Adipose tissue (tissue), 3 donors: ENCODE measurements around the gene GPANK1. TPM values are rescaled to one million over a fixed set of nuclear protein-coding genes. Genes with fewer than 3 reads are reported as not detected.

Source experiments
- H3K27ac ChIP-seq: one replicate; pipeline ENCODE4 v1.5.1; 2013; ENCODE audit warnings: low read depth, low read length
- WGBS, 3 donors: extraction: QIAGEN DNeasy Blood & Tissue Kit; methylation state at CpG; one replicate each; pipeline ENCODE4 v1.1.7; 2013; 5-methylcytosine and 5-hydroxymethylcytosine counted together
- polyA plus RNA-seq, 3 donors: library from polyadenylated mRNA; stranded (reverse); fragments of 200-250 nt; gene quantifications; one replicate each; pipeline ENCODE4 v1.2.3, GENCODE V29; 2013
- donor health status: healthy with polysubstance abuse.
- donor health status: Bipolar disorder and iron deficiency.
- donor health status: healthy.

GPANK1 gene
- polyA plus RNA-seq, 3 donors: 9.7 to 16.6 (median 14.0) TPM

DNA sequence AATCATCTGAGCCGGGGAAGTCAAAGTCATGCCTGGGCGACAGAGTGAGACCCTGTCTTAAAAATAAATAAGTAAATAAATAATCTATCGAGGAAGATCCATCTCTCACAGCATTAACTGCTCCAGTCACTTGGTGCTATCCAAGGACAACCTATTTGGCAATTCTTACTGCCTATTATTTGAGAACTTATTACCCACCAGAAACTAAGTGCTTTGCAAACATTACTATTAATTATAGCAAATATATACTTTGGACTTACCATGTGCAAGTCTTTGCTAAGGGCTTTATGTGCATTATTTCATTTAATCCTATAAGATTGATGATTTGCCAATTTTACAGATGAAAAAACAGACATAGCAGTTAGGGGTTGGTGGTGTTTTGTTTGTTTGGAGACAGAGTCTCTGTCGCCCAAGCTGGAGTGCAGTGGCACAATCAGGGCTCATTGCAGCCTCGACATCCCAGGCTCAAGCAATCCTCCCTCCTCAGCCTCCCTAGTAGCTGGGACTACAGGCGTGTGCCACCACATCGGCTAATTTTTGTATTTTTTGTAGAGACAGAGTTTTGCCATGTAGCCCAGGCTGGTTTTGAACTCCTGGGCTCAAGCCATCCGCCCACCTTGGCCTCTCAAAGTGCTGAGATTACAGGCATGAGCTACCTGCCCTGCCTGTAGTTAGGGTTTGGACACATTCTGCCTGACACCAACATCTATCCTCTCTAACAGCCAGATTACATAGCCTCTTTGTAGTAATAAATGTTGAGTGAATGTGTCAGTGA, 10.0 kb downstream of the GPANK1 start:
- 92 to 96% (median 93%) methylated on average over 8 of the region's 8 CpGs for WGBS, 3 donors
- no peak overlapping the region for H3K27ac ChIP-seq

DNA sequence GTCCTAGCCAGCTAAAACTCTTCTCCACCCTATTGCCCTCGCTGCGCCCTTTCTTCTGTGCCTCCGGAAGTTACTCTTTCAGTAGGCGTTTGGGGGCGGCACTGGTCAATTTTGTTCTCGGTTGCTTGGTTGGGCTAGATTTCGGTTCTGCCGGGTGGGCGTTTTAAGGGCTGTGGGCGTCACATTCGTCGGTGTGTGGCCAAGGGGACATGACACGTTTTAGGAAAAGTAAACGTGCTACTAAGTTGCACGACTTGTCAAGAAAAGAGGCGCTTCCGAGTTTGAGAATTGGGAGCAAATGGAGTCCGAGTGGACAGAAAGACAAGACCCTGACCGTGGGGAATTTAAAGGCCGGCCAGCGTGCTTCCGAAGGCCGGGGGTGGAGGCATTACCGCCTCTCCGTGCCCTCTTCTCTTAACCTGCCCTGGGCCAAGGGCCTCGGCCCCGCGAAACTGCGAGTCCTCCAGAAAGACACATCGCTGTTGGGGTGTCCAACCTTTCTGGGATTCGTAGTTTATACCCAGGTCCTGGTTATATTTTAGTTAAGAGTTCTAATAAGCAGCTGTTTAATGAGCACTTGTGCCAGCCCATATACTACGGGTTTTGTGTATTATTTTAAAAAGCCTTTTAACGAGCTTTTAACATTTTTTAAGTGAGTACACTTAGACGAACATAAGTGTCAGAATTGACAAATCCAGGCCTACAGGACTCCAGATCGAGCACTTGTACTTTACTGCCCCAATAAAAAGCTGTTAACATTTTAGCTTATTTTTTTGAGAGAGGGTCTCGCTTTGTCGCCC, 11.7 kb downstream of the GPANK1 start:
- H3K27ac ChIP-seq: peak overlapping the region; percentile 59
- 8 to 9% (median 8%) methylated on average over 35 to 37 of the region's 37 CpGs for WGBS, 3 donors

DNA sequence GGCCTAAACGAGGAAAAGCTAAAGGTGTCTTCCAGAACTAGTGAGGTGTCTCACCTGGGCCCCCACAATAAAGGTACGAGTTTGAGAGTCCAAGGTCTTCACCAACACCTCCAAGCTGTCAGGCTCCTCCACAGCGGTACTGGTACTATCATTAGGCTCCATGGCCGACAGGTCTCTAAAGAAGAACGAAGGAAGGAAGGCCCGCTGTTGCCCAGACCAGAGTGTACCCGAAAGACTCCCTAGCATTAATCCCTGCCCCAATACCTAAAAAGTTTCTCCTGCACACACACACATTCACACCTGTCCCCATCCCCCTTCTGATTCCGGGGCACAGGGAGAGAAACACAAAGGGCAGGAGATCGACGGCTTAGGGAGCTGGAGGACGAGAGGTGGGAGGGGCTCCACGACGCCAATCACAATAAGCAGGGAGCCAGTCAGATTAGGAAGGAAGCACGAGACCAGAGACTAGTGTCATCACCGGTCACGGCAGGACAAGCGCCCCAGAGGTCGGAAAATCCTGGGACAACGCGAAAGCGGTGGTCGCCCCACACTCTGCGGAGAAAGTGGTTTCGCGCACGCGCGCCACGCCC, 13.1 kb downstream of the GPANK1 start:
- 2 to 3% (median 3%) methylated on average over 29 of the region's 29 CpGs for WGBS, 3 donors
- H3K27ac ChIP-seq: peak overlapping the region; percentile 86

DNA sequence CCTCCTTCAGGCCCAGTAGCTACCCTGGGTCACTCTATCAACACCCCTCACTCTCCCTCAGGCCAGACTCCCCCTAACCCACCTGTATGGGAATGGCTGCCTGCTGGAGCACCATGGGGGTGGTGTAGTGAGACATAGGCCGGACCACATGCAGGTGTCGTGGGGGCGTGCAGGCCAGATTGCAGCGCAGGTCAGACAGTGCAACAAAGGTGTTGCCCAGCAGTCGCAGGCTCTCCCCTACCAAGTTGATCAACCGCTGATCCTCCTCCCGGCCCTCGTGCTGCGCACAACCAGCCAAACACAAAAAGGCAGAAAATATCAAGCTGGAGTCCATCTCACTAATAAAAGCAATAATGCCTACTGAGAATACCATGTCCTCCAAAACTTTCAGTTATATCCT, 19.5 kb downstream of the GPANK1 start:
- H3K27ac ChIP-seq: no peak overlapping the region
- WGBS, 3 donors: 93 to 95% (median 95%) methylated on average over 9 of the region's 9 CpGs

DNA sequence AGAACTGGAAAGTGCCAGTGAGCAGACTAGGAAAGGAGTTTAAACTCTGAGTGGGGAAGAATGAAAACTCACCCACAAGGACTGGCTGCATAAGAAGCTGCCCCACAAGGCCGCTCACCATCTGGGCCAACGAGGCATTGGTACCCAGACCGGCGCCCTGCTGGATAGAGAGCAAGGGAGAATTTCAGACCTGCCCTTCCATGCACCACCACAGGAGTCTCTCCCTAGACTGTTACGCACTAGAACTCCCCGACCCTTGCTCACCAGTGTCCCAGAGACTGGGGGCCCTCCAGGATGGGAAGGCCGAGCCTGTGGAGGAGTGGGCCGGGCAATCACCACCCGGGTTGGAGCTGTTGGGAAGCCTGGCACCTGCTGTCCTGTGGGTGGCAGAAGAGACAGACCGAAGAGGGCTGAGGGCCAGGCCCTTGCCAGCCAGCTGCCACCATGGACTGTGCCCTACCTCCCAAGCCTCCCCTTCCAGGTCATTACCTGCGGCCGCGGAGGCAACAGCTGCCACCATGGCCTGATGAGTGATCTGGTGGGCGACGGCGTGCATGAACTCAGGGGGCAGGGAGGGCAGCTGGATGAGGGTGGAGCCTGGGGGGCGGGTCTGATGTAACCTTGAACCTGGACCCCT, 20.9 kb downstream of the GPANK1 start:
- no peak overlapping the region for H3K27ac ChIP-seq
- WGBS, 3 donors: 89 to 94% (median 91%) methylated on average over 17 of the region's 17 CpGs

DNA sequence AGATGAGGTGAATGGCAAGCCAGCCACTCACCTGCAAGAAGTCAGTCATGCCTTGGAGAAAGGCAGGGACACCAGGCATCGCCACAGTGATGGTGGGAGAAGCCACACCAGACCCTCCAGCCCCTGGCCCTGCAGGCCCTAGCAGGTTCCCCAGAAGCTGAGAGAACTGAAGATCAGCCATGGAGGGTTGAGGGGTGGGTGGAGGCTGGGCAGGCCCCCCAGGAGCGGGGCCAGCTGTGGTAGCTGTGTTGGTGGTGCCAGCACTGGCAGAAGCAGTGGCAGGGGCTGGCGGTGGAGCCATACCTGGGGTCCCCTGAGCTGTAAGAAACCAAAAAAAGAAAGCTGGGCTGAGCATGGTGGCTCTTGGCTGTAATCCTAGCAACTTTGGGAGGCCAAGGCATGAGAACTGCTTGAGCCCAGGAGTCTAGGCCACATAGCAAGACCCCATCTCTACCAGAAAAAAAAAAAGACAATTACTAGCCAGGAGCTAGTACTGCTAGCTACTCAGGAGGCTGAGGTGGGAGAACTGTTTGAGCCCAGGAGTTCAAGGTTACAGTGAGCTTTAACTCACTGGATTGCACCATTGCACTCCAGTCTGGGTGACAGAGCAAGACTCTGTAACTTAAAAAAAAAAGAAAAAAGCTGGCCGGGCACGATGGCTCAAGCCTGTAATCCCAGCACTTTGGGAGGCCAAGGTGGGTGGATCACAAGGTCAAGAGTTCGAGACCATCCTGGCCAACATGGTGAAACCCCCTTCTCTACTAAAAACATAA, 21.8 kb downstream of the GPANK1 start:
- WGBS, 3 donors: 88 to 95% (median 90%) methylated on average over 6 of the region's 6 CpGs

DNA sequence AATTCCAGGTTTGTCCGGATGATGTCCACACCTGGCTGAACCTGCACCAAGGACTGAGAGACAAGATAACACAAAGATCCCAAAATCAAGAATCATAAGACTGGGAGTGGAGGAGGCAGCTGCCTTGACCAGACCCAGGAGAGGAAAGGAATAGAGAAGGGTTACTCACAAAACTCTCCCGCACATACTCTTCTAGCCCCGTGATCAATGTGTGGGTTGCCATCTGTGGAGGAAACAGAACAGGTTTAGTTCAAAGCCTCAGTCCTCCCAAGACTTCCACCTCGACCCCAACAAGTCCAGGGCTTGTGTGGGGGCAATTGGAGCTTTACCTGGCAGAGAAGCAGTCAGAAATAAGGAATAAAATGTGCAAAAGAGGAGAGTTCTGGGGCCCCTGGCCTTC, 23.4 kb downstream of the GPANK1 start:
- WGBS, 3 donors: 84 to 94% (median 89%) methylated on average over 4 of the region's 4 CpGs
- H3K27ac ChIP-seq: no peak overlapping the region

More for the DNA sequence above, 21.8 kb downstream of the GPANK1 start:
- H3K27ac ChIP-seq: no peak overlapping the region

DNA sequence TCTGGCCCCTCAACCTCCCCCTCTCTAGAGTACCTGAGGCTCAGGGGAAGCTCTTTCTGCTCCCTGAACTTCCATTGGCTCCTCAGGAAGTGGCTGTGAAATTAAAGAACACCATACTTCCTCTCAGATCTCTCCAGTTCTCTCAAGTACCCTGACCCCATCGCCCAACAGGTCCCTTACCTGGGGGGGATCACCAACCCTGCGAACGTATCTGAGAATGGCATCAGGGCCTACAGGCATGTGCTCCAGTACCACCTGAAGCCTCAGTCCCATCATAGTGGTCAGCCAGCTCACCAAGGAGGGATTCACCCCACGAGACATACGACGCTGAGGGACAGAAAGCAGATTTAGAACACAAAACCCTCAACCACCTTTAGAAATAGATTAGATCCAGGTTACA, 24.2 kb downstream of the GPANK1 start:
- WGBS, 3 donors: 90 to 93% (median 92%) methylated on average over 6 of the region's 6 CpGs
- H3K27ac ChIP-seq: no peak overlapping the region

DNA sequence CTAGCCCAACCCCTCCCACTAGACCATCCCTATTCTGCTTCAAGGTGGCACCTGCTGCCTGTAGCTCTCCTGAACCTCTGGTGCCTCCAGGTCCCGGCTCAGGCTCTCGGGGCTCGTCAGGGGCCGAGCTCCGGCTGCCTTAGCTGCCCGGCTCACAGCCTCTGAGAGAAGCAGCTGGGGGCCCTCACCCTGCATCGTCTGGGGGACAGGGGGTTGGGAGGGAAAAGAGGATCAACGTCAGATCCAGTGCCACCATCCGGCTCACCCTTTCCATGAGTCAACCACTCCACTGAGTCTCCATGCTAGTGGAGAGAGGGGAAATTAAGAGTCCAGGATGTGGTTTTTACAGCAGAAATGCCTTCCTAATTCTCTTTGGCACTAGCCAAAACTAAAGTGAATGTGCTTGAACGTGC, 25.3 kb downstream of the GPANK1 start:
- no peak overlapping the region for H3K27ac ChIP-seq
- 79 to 86% (median 79%) methylated on average over 10 of the region's 10 CpGs for WGBS, 3 donors

DNA sequence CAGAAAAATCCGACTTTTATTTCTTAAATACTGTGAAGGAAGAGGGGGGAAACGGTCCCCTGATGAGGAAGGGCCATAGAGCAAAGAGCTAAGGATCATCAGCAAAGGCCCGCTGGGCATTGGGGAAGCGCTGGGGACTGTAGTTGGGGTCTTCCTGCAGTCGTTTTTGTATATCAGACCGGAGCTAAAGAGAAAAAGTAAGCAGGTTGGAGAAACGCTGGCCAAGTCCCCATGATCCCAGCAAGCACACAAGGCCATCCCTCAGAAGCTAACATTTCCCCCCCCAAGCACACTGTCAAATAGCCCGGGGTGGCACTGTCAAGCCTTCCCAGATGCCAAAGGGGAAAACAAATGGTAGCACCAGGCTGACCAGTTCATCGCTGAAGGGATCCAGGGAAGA, 25.8 kb downstream of the GPANK1 start:
- WGBS, 3 donors: 80 to 87% (median 83%) methylated on average over 8 to 9 of the region's 9 CpGs

DNA sequence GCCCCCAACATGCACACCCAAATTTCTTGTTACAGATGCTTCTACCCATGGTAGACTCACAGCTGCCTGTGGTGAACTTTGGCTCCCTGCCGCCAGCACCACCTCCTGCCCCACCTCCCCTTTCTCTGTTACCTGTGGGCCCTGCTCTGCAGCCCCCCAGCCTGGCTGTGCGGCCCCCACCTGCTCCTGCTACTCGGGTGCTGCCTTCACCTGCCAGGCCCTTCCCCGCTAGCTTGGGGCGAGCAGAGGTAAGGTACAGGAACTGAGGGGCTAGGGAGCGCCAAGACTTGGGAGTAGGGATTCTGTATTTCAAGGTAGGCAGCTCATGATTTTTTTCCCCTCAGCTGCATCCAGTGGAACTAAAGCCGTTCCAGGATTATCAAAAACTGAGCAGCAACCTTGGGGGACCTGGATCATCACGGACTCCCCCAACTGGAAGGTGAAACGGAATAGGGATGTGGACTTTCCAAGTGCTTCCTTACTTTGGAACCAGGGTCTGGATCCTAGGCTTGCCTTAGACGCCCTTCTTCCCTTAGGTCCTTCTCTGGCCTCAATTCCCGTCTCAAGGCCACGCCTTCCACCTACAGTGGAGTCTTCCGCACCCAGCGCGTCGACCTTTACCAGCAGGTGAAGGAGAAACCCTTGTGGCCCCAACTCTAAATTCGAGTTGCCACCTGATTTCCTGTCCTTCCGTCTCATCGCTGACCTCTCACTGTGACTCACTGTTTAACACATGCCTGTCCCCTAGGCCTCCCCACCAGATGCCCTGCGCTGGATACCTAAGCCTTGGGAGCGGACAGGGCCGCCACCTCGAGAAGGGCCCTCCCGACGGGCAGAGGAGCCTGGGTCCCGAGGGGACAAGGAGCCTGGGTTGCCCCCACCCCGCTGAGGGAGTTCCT, 27.9 kb downstream of the GPANK1 start:
- H3K27ac ChIP-seq: no peak overlapping the region
- whole genome bisulfite sequencing, 3 donors: 79 to 85% (median 85%) methylated on average over 27 of the region's 27 CpGs

More for the DNA sequence above, 25.8 kb downstream of the GPANK1 start:
- no peak overlapping the region for H3K27ac ChIP-seq

DNA sequence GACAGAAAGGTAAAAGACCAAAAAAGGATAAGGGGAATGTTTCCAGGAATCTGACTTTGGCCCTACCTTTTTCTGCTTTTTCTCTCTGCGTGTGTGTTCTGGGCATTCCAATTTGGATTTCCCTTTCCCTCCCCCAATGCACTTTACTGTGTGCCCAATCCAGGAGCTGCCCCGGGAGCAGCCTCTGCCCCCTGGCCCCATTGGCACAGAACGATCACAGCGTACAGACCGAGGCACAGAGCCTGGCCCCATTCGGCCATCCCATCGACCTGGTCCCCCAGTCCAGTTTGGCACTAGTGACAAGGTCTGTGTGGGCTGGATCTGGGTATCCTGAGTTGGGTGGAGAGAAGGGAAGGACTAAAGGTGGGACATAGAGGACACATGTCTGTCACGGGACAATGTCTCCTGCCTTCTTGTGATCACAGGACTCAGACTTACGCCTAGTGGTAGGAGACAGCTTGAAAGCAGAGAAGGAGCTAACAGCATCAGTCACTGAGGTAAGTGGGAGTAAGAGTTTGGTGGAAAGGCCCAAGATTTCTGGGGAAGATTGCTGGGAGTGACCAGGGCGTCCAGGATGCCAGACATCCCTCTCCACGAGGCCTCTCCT, 29.7 kb downstream of the GPANK1 start:
- WGBS, 3 donors: 78 to 86% (median 81%) methylated on average over 11 of the region's 11 CpGs

DNA sequence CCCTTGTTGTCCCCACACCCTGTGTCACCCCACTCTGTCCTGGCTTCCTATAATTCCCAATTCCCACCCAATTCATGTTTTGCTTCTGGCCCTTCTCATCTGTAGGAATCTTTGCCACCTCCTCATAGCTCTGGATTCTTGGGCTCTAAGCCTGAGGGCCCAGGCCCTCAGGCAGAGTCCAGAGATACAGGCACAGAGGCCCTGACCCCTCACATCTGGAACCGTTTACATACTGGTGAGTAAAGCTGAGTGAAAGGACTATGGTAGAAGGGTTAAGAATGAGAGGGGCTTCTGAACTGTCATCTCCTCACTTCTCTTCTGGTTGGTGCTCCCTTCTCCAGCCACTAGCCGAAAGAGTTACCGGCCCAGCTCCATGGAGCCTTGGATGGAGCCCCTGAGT, 30.7 kb downstream of the GPANK1 start:
- WGBS, 3 donors: 86 to 91% (median 86%) methylated on average over 3 of the region's 3 CpGs
- H3K27ac ChIP-seq: no peak overlapping the region

More for the DNA sequence above, 29.7 kb downstream of the GPANK1 start:
- no peak overlapping the region for H3K27ac ChIP-seq

DNA sequence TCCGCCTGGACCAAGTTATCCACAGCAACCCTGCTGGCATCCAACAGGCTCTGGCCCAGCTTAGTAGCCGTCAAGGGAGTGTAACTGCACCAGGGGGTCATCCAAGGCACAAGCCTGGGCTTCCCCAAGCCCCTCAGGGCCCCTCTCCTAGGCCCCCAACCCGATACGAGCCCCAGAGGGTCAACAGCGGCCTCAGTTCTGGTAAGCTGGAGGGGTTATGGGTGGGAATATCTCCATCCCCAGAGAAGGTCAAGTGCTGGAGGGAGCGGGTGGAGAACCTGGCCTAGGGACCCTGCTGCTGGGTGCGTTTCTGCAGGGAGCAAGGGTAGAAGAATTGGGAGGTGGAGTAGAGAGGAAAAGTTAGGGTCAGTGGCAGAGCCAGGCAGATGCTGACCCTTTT, 31.4 kb downstream of the GPANK1 start:
- 87 to 92% (median 91%) methylated on average over 7 of the region's 7 CpGs for WGBS, 3 donors
- H3K27ac ChIP-seq: no peak overlapping the region

DNA sequence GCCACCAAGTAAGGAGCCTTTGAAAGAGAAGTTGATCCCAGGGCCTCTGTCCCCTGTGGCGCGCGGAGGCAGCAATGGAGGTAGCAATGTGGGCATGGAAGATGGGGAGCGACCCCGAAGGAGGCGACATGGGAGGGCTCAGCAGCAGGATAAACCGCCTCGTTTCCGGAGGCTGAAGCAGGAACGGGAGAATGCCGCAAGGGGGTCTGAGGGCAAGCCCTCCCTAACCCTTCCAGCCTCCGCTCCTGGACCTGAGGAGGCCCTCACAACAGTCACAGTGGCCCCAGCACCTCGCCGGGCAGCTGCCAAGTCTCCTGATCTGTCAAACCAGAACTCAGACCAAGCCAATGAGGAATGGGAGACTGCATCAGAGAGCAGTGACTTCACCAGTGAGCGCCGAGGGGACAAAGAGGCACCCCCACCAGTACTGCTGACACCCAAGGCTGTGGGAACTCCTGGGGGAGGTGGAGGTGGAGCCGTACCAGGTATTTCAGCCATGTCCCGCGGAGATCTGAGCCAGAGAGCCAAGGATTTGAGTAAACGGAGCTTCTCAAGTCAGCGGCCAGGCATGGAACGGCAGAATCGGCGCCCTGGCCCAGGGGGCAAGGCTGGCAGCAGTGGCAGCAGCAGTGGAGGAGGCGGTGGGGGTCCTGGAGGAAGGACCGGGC, 32.4 kb downstream of the GPANK1 start:
- no peak overlapping the region for H3K27ac ChIP-seq
- 90 to 94% (median 92%) methylated on average over 26 of the region's 26 CpGs for WGBS, 3 donors

DNA sequence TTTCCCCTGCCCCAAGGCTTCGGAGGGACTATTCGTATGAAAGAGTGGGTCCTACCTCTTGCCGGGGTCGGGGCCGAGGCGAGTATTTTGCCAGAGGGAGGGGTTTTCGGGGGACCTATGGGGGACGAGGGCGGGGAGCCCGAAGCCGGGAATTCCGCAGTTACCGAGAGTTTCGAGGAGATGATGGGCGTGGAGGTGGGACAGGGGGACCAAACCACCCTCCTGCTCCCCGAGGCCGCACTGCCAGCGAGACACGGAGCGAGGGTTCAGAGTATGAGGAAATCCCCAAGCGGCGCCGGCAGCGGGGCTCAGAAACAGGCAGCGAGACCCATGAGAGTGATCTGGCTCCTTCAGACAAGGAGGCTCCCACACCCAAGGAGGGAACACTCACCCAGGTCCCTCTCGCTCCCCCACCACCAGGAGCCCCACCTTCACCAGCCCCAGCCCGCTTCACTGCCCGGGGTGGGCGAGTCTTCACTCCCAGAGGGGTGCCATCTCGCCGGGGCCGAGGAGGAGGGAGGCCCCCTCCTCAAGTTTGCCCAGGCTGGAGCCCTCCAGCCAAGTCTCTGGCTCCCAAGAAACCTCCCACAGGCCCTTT, 33.0 kb downstream of the GPANK1 start:
- H3K27ac ChIP-seq: no peak overlapping the region
- WGBS, 3 donors: 89 to 92% (median 89%) methylated on average over 30 to 32 of the region's 32 CpGs
